ENCODE measurements around the gene SPDYE3. TPM values are rescaled to one million over a fixed set of nuclear protein-coding genes. Genes with fewer than 3 reads are reported as not detected.

The SPDYE3 gene
- total RNA-seq, 1 experiment from 2014 or later: not detected

- no peak for TF ChIP-seq CTCF (conservative IDR thresholded peaks at IDR 0.05)
- H3K14ac ChIP-seq (ENCODE audit: insufficient read depth, low read length): no peak overlapping the region
- H3K4me1 Mint-ChIP-seq: peaks cover 3 to 5% of the 10 kb centered on the region in 2 experiments; a peak in 2 of 4 replicates
These were observed 39.4 kb downstream of the SPDYE3 start for GRCh38 chr7:100346921-100347320.

More at GRCh38 chr7:100346921-100347320, 39.4 kb downstream of the SPDYE3 start:
- no peak overlapping the region for H2AK5ac ChIP-seq (ENCODE audit: insufficient read length, low read length)
- no peaks in the 10 kb centered on the region for H3K79me2 ChIP-seq (ENCODE audit: insufficient read depth, low read length)
- Mint-ChIP-seq H3K4me3 (no peak overlapping the region), H3K36me3 (ENCODE audit: insufficient read depth in 1 of 3, low read depth in 3 of 3) (peaks cover 51 to 80% (median 76%) of the 10 kb centered on the region in 3 experiments), H3K27me3 (ENCODE audit: low read depth) (no peaks in the 10 kb centered on the region), H3K9me3 (no peaks in the 10 kb centered on the region), H3K27ac (no peak overlapping the region)
- no peak overlapping the region for H3K18ac ChIP-seq (ENCODE audit: insufficient read length, low read depth, low read length)
- no peaks in the 10 kb centered on the region for H4K20me1 ChIP-seq (ENCODE audit: control insufficient read depth, insufficient read depth, insufficient read length)
- no peak overlapping the region for H3K9ac ChIP-seq (ENCODE audit: extremely low read depth, insufficient read length, low read length)
- no peak overlapping the region for H2BK20ac ChIP-seq (ENCODE audit: low read depth, low read length, poor library complexity, severe bottlenecking)
- H2BK120ac ChIP-seq (ENCODE audit: low read depth, low read length, poor library complexity, severe bottlenecking): no peak overlapping the region
- no peak overlapping the region for H3K23ac ChIP-seq (ENCODE audit: insufficient read length, low read depth, low read length)
- H2AFZ ChIP-seq (ENCODE audit: low read length): no peak overlapping the region
- no peak overlapping the region for H4K5ac ChIP-seq (ENCODE audit: insufficient read length, low read depth, low read length)
- no peaks in the 10 kb centered on the region for H3K4me1 ChIP-seq (ENCODE audit: insufficient read depth, low read length)
- H3K79me1 ChIP-seq (ENCODE audit: insufficient read depth, low read depth, low read length, poor library complexity, severe bottlenecking): no peaks in the 10 kb centered on the region
- H3K4ac ChIP-seq (ENCODE audit: low read depth, low read length): no peak overlapping the region
- H3K23me2 ChIP-seq (ENCODE audit: insufficient read length, low read depth, low read length, poor library complexity, severe bottlenecking): no peaks in the 10 kb centered on the region
- H2BK12ac ChIP-seq (ENCODE audit: insufficient read length, low read depth, low read length): no peak overlapping the region
- no peak overlapping the region for H3K27ac ChIP-seq (ENCODE audit: insufficient read length, low read depth, low read length)
- no peak overlapping the region for H3T11ph ChIP-seq (ENCODE audit: low read length)
- H2BK15ac ChIP-seq (ENCODE audit: low read depth, low read length): no peak overlapping the region
- no peak overlapping the region for H4K91ac ChIP-seq (ENCODE audit: insufficient read length, low read depth, low read length)
- no peaks in the 10 kb centered on the region for H3K9me3 ChIP-seq (ENCODE audit: control insufficient read depth, low read depth, low read length)
- no peak overlapping the region for H3K4me2 ChIP-seq (ENCODE audit: insufficient read depth, insufficient read length, low read length)
- DNase-seq: no peak
- no peak overlapping the region for H3K56ac ChIP-seq (ENCODE audit: insufficient read length, low read depth, low read length)
- no peak overlapping the region for H4K8ac ChIP-seq (replicated peaks; ENCODE audit: insufficient read length, low read depth, low read length)
- no peak overlapping the region for H2BK5ac ChIP-seq (ENCODE audit: insufficient read length, low read length)
- no peaks in the 10 kb centered on the region for H3K27me3 ChIP-seq (ENCODE audit: insufficient read depth, low read length)

Measured in H9 (cell line).